IMR-90 (cell line): ENCODE data around the gene SREK1. TPM values are rescaled to one million over a fixed set of nuclear protein-coding genes. Genes with fewer than 3 reads are reported as not detected.

ENCODE experiments used
- ATAC-seq: fragments of 200-7000 bp; cut with Tn5 transposase; 2 replicates; pipeline ENCODE4 v1.9.1; 2020; ENCODE audit warnings: low read depth, mild to moderate bottlenecking, moderate library complexity
- BruUV-seq: library from RNA; stranded (reverse); fragments of 400-500 nt; replicated peaks from 2 replicates; lab custom pipeline; 2021; lab: Mats Ljungman, UMichigan
- CTCF ChIA-PET: fragments of 300-600 bp; formaldehyde crosslinking; extraction: SDS; loops from one replicate; lab custom pipeline; 2021; ENCODE audit warnings: antibody characterized with exemption; lab: Yijun Ruan, JAX
- POLR2A ChIA-PET: fragments of 300-600 bp; sonication (Branson Sonifier 250); formaldehyde crosslinking; loops from one replicate; lab custom pipeline; 2022; ENCODE audit warnings: antibody characterized with exemption; ENCODE audit not compliant: unreplicated experiment; lab: Charles Lee
- DNase-seq: peaks from one replicate; pipeline ENCODE4 v3.0.0; 2013
- H2AFZ ChIP-seq: replicated peaks from 2 replicates; pipeline ENCODE3; 2013; ENCODE audit warnings: low read length, mild to moderate bottlenecking; ENCODE audit not compliant: poor library complexity
- H2AK5ac ChIP-seq: 2 replicates; pipeline ENCODE4 v1.6.1; 2013; ENCODE audit warnings: low read depth, low read length, inconsistent platforms
- H2AK9ac ChIP-seq: replicated peaks from 2 replicates; pipeline ENCODE3; 2013; ENCODE audit warnings: mild to moderate bottlenecking, low read depth, low read length, moderate library complexity; ENCODE audit not compliant: poor library complexity
- H2BK120ac ChIP-seq: 2 replicates; pipeline ENCODE4 v1.6.1; 2013; ENCODE audit warnings: low read depth, low read length, inconsistent platforms
- H2BK15ac ChIP-seq: 3 replicates; pipeline ENCODE4 v1.6.1; 2013; ENCODE audit warnings: low read depth, low read length, inconsistent platforms
- H2BK20ac ChIP-seq: 2 replicates; pipeline ENCODE4 v1.6.1; 2013; ENCODE audit warnings: low read depth, mild to moderate bottlenecking, inconsistent platforms, low read length, moderate library complexity
- H2BK5ac ChIP-seq: 2 replicates; pipeline ENCODE4 v1.6.1; 2013; ENCODE audit warnings: mild to moderate bottlenecking, low read depth, low read length, inconsistent platforms; ENCODE audit not compliant: poor library complexity, severe bottlenecking
- H3K14ac ChIP-seq: replicated peaks from 2 replicates; pipeline ENCODE4 v1.6.1; 2013; ENCODE audit warnings: low read depth, low read length, inconsistent platforms
- H3K18ac ChIP-seq: 2 replicates; pipeline ENCODE4 v1.6.1; 2013; ENCODE audit warnings: low read depth, low read length, control low read depth
- H3K23ac ChIP-seq: 2 replicates; pipeline ENCODE4 v1.6.1; 2013; ENCODE audit warnings: low read depth, low read length, inconsistent platforms
- H3K27ac ChIP-seq: 2 replicates; pipeline ENCODE4 v1.5.1; 2013; ENCODE audit warnings: mild to moderate bottlenecking, control low read depth, low read length; ENCODE audit not compliant: insufficient read depth
- H3K27me3 ChIP-seq: 2 replicates; pipeline ENCODE4 v1.6.1; 2013; ENCODE audit warnings: low read length; ENCODE audit not compliant: control insufficient read depth, insufficient read depth
- H3K36me3 ChIP-seq: 2 replicates; pipeline ENCODE4 v1.6.1; 2013; ENCODE audit warnings: low read length, mixed read lengths; ENCODE audit not compliant: control insufficient read depth, insufficient read depth
- H3K4ac ChIP-seq: 2 replicates; pipeline ENCODE4 v1.6.1; 2013; ENCODE audit warnings: low read depth, low read length, inconsistent platforms
- H3K4me1 ChIP-seq: 2 replicates; pipeline ENCODE4 v1.6.1; 2013; ENCODE audit warnings: low read length, mixed read lengths; ENCODE audit not compliant: control insufficient read depth, insufficient read depth
- H3K4me2 ChIP-seq: 2 replicates; pipeline ENCODE4 v1.6.1; 2013; ENCODE audit warnings: low read depth, mild to moderate bottlenecking, control low read depth, low read length, moderate library complexity
- H3K4me3 ChIP-seq: 2 replicates; pipeline ENCODE4 v1.5.1; 2013; ENCODE audit warnings: low read depth, mild to moderate bottlenecking, control low read depth, low read length, moderate library complexity; ENCODE audit not compliant: insufficient read depth
- H3K56ac ChIP-seq: 2 replicates; pipeline ENCODE4 v1.6.1; 2013; ENCODE audit warnings: low read length, inconsistent platforms; ENCODE audit not compliant: insufficient read depth; ENCODE audit errors: extremely low read depth
- H3K79me1 ChIP-seq, 2 experiments: 2 replicates each; pipeline ENCODE4 v1.6.1; 2013; ENCODE audit warnings: low read length in 2 of 2, inconsistent platforms in 1 of 2, low read depth in 1 of 2
- H3K9ac ChIP-seq: 2 replicates; pipeline ENCODE4 v1.6.1; 2013; ENCODE audit warnings: low read depth, low read length, control low read depth
- H3K9me1 ChIP-seq: 2 replicates; pipeline ENCODE4 v1.6.1; 2013; ENCODE audit warnings: low read length, inconsistent platforms; ENCODE audit not compliant: insufficient read depth
- H3K9me3 ChIP-seq: 2 replicates; pipeline ENCODE4 v1.6.1; 2013; ENCODE audit warnings: low read length; ENCODE audit not compliant: control insufficient read depth, insufficient read depth
- H4K20me1 ChIP-seq: 2 replicates; pipeline ENCODE4 v1.6.1; 2013; ENCODE audit warnings: low read length, inconsistent platforms; ENCODE audit not compliant: insufficient read depth
- H4K5ac ChIP-seq: 2 replicates; pipeline ENCODE4 v1.6.1; 2013; ENCODE audit warnings: mild to moderate bottlenecking, low read depth, low read length, control low read depth
- H4K8ac ChIP-seq, 2 experiments: 2 replicates each; pipeline ENCODE4 v1.6.1; 2013; ENCODE audit warnings: low read depth in 2 of 2, low read length in 2 of 2, control low read depth in 1 of 2, inconsistent platforms in 1 of 2
- H4K91ac ChIP-seq: 2 replicates; pipeline ENCODE4 v1.6.1; 2013; ENCODE audit warnings: low read depth, low read length, inconsistent platforms; ENCODE audit not compliant: insufficient read depth
- CEBPB ChIP-seq: IDR thresholded peaks from 2 replicates; pipeline ENCODE4 v1.6.1; 2012; ENCODE audit warnings: low read depth, low read length, improper control_type of control experiment
- CTCF ChIP-seq: conservative IDR thresholded peaks from 2 replicates; pipeline ENCODE4 v1.5.1; 2012; ENCODE audit warnings: mild to moderate bottlenecking, low read depth, low read length, improper control_type of control experiment
- MAZ ChIP-seq: IDR thresholded peaks from 2 replicates; pipeline ENCODE4 v1.6.1; 2012; ENCODE audit warnings: low read depth, mild to moderate bottlenecking, low read length, improper control_type of control experiment, moderate library complexity, borderline replicate concordance
- POLR2A ChIP-seq: IDR thresholded peaks from 2 replicates; pipeline ENCODE4 v1.6.1; 2012; ENCODE audit warnings: mild to moderate bottlenecking, low read depth, low read length
- RAD21 ChIP-seq: IDR thresholded peaks from 2 replicates; pipeline ENCODE4 v1.6.1; 2012; ENCODE audit warnings: low read length, improper control_type of control experiment
- RCOR1 ChIP-seq: IDR thresholded peaks from 2 replicates; pipeline ENCODE4 v1.6.1; 2012; ENCODE audit warnings: mild to moderate bottlenecking, low read length, improper control_type of control experiment; ENCODE audit not compliant: insufficient replicate concordance
- USF2 ChIP-seq: fragments of 150-350 bp; IDR thresholded peaks from 2 replicates; pipeline ENCODE4 v1.6.1; 2017; ENCODE audit warnings: mild to moderate bottlenecking, antibody characterized with exemption, low read length, low read depth
- WGBS, 2 experiments: methylation state at CpG; one replicate each; pipeline versions ENCODE4 v1.1.5 to v1.1.7; 2013; ENCODE audit warnings: missing lambda C conversion rate in 2 of 2; ENCODE audit not compliant: insufficient read length in 1 of 2; ENCODE audit errors: extremely low coverage in 2 of 2; 5-methylcytosine and 5-hydroxymethylcytosine counted together
- dilution Hi-C: fragments of 300-500 bp; cut with HindIII; formaldehyde crosslinking; loops from one replicate; pipeline ENCODE4 v1.14.3; 2018; ENCODE audit warnings: low sequenced_read_pairs; ENCODE audit not compliant: unreplicated experiment
- in situ Hi-C: fragments of 300-500 bp; cut with MboI; formaldehyde crosslinking; loops from 3 replicates; pipeline ENCODE4 v1.14.3; 2019; ENCODE audit warnings: low sequenced_read_pairs, inconsistent platforms, mixed read lengths
- intact Hi-C: fragments of 100-400 bp; cut with micrococcal nuclease; formaldehyde crosslinking; loops from 2 replicates; pipeline ENCODE4 v1.10.0; 2022
- polyA plus RNA-seq, 3 experiments: library from polyadenylated mRNA; depleted of rRNA; stranded (reverse); fragments of >200 nt; gene quantifications; 2 replicates each; pipeline ENCODE4 v1.2.3, GENCODE V29; 2012; ENCODE audit warnings: low replicate concordance in 1 of 3
- total RNA-seq: library from RNA; depleted of rRNA; stranded (reverse); fragments of >200 nt; gene quantifications from 2 replicates; pipeline ENCODE4 v1.2.3, GENCODE V29; 2012

The SREK1 gene
- total and polyA plus RNA-seq, 2 of the 4 experiments (the other 2 are of a cell fraction): 23.0 to 36.2 TPM

GRCh38 chr5:66174338-66174737 lies 30.2 kb downstream of the SREK1 start:
- intact Hi-C loops (no loop called here), in situ Hi-C loops (no loop called here), dilution Hi-C loops (no loop called here)
- ATAC-seq: peak; percentile 75
- H4K91ac ChIP-seq: no peak overlapping the region
- BruUV-seq: no TSS peak
- H3K18ac ChIP-seq: no peak overlapping the region
- peak; percentile 47 for DNase-seq
- no peak overlapping the region for H3K23ac ChIP-seq
- no CpG with 5 or more reads among the region's 3 CpGs for WGBS, 2 experiments
- H2AFZ ChIP-seq: no peak overlapping the region
- H3K4me3 ChIP-seq: no peak overlapping the region
- H2AK9ac ChIP-seq: no peak overlapping the region
- H4K20me1 ChIP-seq: no peaks in the 10 kb centered on the region
- H3K9me1 ChIP-seq: no peaks in the 10 kb centered on the region
- H2BK20ac ChIP-seq: no peak overlapping the region
- H3K4me2 ChIP-seq: no peak overlapping the region
- H4K5ac ChIP-seq: no peak overlapping the region
- no peak overlapping the region for H4K8ac ChIP-seq
- no peak overlapping the region for H2BK5ac ChIP-seq
- H3K9ac ChIP-seq: no peak overlapping the region
- no peaks in the 10 kb centered on the region for H3K9me3 ChIP-seq
- no peak overlapping the region for H2BK15ac ChIP-seq
- H2BK120ac ChIP-seq: no peak overlapping the region
- ChIA-PET CTCF (interaction anchor here (1.0 to 1.5 kb wide), 3 partner anchors 9 to 134 kb away, joined by 3 to 4 read pairs (median 4); no protein-coding TSS in a partner anchor), POLR2A (no interaction called here)
- TF ChIP-seq RCOR1 (no peak), POLR2A (no peak), RAD21 (peak; percentile 38), USF2 (no peak), CTCF (peak; percentile 42), CEBPB (no peak), MAZ (no peak)
- no peak overlapping the region for H3K4ac ChIP-seq
- peaks cover 3 to 14% of the 10 kb centered on the region in 2 experiments for H3K79me1 ChIP-seq
- H2AK5ac ChIP-seq: no peak overlapping the region
- H3K56ac ChIP-seq: no peak overlapping the region
- no peaks in the 10 kb centered on the region for H3K27me3 ChIP-seq
- no peak overlapping the region for H3K27ac ChIP-seq
- H3K36me3 ChIP-seq: peaks cover 12% of the 10 kb centered on the region
- no peak overlapping the region for H3K14ac ChIP-seq
- no peaks in the 10 kb centered on the region for H3K4me1 ChIP-seq
